GM21423 (cell line): ENCODE results near the gene PDE8B.

Source experiments
- ATAC-seq: cut with Tn5 transposase; IDR thresholded peaks from one replicate; pipeline ENCODE4 v1.9.1; 2021; ENCODE audit warnings: mild to moderate bottlenecking, moderate library complexity; ENCODE audit not compliant: unreplicated experiment

PDE8B gene

DNA sequence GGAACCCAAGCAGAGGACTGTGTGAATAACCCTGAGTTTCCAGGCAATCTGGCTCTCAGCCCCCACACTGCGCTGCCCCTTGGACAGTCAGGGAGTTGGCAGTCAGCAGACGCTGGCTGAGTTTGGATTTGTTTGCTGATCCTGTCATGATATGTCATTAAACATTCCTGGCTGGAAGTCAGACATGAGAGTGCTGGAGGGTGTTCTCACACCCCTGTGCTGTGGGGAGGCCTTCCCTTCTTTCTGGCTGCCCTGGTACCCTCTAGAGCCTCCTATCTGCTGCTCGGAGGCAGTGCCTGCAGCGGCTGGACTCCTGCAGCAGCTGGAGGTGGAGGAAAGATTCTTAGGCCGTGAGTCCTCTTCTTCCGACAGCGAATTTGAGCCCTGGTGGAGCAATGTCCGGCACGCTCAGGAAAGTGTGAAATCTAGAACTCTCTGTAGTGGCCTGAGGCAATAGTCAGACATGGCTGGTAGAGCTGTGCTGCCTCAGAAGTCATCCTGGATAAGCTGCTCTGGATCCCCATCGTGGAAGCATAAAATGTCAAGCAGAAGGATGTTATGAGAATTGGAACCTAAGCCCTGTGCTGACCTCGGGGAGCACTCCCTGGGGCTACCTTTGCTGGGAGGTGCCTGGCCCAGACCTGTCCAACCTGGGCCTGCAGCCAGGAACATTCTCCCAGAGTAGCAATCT is 72.0 kb downstream of the PDE8B start:
- ATAC-seq: no peak

DNA sequence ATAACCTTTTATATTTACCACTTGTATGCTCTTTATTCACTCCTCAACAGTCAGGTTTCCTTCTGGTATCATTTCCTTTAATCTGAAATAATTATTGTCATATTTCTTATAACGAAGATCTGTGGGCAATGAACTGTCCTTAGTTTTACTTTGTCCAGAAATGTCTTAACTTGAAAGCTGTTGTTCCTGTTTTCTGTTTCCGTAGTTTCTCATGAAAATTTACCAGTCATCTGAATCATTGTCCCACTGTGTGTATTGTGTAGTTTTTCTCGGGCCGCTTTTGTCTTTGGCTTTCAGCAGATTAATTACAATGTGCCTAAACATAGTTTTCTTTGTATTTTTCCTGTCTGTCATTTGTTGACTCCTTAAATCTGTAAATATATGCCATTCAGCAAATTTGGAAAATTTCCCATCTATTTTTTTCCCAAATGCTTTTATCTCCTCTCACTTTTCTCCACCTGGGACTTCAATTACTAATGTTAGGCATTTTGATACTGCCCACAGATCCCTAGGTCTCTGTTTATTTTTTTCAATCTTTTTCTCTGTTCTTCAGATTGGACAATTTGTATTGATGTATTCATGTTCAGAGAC is 74.9 kb downstream of the PDE8B start:
- ATAC-seq: no peak

- no peak for ATAC-seq
Observed at GRCh38 chr5:77292026-77292757, 81.7 kb downstream of the PDE8B start.

- ATAC-seq: no peak
Observed at GRCh38 chr5:77294185-77294584, 83.7 kb downstream of the PDE8B start.

DNA sequence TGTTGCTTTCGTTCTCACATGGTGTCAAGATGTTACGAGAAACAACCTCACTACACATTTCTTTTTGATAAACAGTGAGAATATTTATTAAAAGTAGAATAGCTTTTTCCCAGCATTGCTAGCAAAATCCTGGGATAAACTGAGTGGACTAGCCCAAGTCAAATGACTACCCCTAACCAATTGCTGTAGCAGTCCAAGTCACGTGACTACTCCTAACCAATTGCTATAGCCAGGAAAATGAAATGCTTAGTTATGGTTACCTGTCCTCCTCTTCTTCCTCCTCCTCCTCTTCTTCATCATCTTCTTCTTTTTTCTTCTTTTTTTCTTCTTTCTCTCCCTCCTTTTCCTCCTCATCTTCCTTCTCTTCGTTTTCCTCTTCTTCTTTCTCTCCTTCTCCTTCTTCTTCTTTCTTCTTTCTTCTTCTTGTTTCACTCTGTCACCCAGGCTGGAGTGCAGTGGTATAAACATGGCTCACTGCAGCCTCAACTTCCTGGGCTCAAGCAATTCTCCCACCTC is 85.4 kb downstream of the PDE8B start:
- ATAC-seq: no peak

DNA sequence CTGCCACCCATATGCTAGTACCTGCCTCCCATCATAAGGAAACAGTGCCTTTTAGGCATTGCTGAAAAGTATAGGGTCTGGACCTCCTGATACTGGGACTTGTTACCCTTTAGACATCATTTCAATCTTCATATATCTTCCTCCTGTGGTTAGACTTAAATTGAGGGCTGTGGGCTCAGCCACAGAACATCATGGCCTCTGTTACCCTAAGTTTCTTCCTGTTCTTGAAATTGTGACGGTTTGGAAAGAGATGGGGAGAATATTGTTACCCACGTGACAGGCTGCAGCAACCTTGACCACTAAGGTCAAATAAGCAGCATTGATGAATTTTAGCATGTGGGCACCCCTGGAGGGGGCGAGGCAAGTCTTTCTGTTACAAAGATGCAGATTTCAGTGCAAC is 87.7 kb downstream of the PDE8B start:
- no peak for ATAC-seq

GRCh38 chr5:77300451-77300850 is 90.0 kb downstream of the PDE8B start:
- no peak for ATAC-seq

- no peak for ATAC-seq
Observed at GRCh38 chr5:77301447-77301883, 91.0 kb downstream of the PDE8B start.

DNA sequence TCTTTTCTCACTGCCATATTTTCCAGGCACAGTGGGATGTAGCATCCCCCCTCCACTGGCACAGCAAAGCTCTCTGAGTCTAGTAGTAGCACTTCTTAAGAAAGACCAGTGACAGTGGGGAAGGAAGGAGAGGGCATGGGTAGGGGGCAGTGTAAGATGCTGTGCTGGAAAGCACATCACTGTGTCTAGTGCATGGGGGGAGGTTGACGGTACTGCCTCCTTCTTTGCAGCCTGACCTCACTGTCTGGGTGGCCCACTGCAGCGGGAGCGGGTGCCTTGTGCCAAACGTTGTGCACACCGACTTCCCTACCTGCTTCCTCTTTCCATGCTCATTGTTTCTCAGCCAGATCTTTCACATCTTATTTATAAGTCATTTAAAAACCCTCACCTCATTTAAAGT is 91.8 kb downstream of the PDE8B start:
- no peak for ATAC-seq

GRCh38 chr5:77302653-77303052 is 92.2 kb downstream of the PDE8B start:
- ATAC-seq: no peak

GRCh38 chr5:77304388-77304787 is 93.9 kb downstream of the PDE8B start:
- ATAC-seq: no peak

DNA sequence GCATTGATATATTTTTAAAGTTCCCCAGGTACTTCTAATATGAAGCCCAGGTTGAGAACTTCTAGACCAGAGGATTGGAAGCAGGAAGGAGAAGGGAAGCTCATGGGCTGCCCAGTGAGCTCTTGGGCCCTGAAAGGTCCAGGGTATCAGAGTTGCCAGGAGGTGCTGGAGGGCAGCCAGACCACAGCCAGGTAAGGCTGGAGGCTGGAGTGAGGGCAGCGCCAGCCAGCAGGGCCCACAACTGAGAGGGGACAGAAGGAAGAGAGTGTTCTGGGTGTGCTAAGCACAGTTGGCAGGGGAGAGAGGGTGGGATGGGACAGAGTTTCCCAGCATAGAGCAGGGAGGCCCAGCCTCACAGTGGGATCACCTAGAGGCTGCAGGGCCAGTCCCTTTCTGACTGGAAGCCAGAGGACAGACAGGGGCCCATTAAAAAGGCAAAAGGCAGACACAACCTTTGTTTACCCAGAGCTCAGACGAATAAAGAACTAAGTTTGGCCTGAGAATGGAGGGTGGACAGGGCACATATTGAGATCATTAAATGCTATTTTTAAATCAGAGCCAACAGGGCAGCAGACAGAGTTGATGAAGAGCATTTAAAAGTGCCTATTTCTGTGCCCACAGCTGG is 94.9 kb downstream of the PDE8B start:
- ATAC-seq: no peak

GRCh38 chr5:77305956-77306355 is 95.5 kb downstream of the PDE8B start:
- ATAC-seq: no peak

DNA sequence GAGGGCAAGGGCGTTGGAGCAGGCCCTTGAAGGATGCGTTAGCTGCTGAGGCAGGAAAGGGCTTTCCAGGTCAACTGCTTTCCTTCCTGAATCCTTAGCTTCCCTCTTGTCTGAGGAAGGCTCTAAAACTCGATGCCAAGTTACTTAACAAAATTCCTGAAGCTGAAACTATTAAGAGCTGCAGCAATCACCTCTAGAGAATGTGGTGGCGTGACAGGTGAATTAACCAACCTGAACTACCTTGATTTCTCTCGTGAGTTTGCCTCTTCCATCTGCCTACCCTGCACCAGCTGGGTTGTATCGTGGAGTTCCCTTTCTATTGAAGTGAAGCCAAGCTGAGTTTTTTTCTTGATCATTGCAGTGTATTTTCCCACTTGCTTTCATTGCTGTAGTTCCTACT is 96.1 kb downstream of the PDE8B start:
- no peak for ATAC-seq

GRCh38 chr5:77308154-77308960 is 97.9 kb downstream of the PDE8B start:
- ATAC-seq: no peak

- no peak for ATAC-seq
Observed at GRCh38 chr5:77309140-77309539, 98.7 kb downstream of the PDE8B start.

DNA sequence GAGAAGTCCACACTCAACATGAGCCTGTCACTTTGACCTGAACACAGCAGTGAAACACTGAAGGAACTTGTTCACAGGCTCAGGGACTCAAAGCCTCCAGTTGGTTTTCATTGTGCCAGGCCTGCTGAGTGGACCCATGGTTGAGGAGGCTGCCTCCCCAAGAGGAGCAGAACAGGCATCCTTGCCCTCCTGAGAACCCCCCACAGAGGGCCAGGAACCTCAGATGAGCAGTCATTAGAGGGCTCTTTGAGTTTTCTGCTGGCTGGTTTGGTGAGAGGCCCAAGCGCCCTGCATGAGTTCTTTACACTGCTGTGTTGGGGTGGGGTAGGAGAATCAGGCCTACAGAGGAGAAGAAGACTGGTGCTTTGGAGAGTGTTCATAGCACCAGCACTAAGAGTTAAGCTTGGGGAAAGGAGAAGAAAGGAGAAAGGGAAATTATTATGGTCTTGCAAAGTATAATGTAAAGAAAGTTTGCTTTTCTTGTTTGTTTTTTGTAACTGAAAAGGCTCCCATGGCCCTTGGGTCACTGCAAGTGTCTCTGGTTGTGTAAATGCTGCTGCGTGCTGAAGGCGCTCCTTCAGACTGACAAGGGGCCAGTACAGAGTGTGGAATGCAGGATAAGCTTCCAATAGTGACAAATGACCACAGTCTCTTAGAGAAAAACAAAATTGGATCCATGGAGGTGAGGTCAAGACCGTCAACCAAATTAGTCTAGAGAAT is 100.2 kb downstream of the PDE8B start:
- ATAC-seq: no peak

GRCh38 chr5:77311214-77311571 is 100.7 kb downstream of the PDE8B start:
- no peak for ATAC-seq

DNA sequence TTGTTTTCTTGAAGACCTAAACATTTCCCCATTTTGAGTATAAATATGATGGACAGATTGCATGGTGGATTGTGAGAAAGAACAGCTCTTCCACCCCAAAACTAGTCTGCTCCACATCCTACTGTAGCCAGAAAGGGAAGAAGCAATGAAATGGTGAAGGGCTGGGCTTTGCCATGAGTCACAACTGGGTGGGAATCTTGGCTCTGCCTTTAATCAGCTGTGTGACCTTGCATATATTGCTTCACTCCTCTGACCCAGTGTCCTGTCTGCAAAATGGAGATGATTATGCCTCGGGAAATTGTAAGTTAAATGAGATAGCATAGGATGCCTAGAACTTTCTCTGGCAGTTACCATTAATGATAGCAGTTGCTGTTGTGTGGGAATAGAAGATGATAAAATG is 101.9 kb downstream of the PDE8B start:
- ATAC-seq: no peak
